ENCODE data around the gene OTX2. TPM values are rescaled to one million over a fixed set of nuclear protein-coding genes. Genes with fewer than 3 reads are reported as not detected.

OTX2 gene
- total RNA-seq, 1 donor from 2014 or later = not detected

GRCh38 chr14:56796259-56796658 is 14.0 kb downstream of the OTX2 start:
- ATAC-seq = no peak
- Histone ChIP-seq H3K36me3 (no peaks in the 10 kb centered on the region), H3K9me3 (no peaks in the 10 kb centered on the region), H3K4me1 (no peaks in the 10 kb centered on the region), H3K27me3 (peaks cover 89% of the 10 kb centered on the region), H3K4me3 (no peak overlapping the region), H3K27ac (no peak overlapping the region)
- DNase-seq = no peak
- no peak for TF ChIP-seq CTCF (IDR thresholded peaks at IDR 0.05)
- intact Hi-C loops (cut with DNase I) = no loop called here

GRCh38 chr14:56795284-56795622 is 15.0 kb downstream of the OTX2 start:
- no peak for DNase-seq
- intact Hi-C loops (cut with DNase I) = no loop called here
- H3K27ac ChIP-seq = no peak overlapping the region
- ATAC-seq = no peak
- TF ChIP-seq CTCF (IDR thresholded peaks at IDR 0.05) = no peak
- H3K4me1 ChIP-seq = no peaks in the 10 kb centered on the region
- peaks cover 79% of the 10 kb centered on the region for H3K27me3 ChIP-seq
- no peaks in the 10 kb centered on the region for H3K36me3 ChIP-seq
- H3K4me3 ChIP-seq = no peak overlapping the region
- no peaks in the 10 kb centered on the region for H3K9me3 ChIP-seq

- Histone ChIP-seq H3K27me3 (peaks cover 74% of the 10 kb centered on the region), H3K4me3 (no peak overlapping the region), H3K4me1 (no peaks in the 10 kb centered on the region), H3K9me3 (no peaks in the 10 kb centered on the region), H3K36me3 (no peaks in the 10 kb centered on the region), H3K27ac (no peak overlapping the region)
- intact Hi-C loops (cut with DNase I) = no loop called here
- TF ChIP-seq CTCF (IDR thresholded peaks at IDR 0.05) = no peak
- peak; percentile 24 for ATAC-seq
- DNase-seq = no peak
Observed at GRCh38 chr14:56794557-56795283, 15.6 kb downstream of the OTX2 start.

- H3K9me3 ChIP-seq = no peaks in the 10 kb centered on the region
- H3K4me1 ChIP-seq = no peaks in the 10 kb centered on the region
- peaks cover 68% of the 10 kb centered on the region for H3K27me3 ChIP-seq
- DNase-seq (no peak), ATAC-seq (no peak)
- intact Hi-C loops (cut with DNase I) = no loop called here
- H3K27ac ChIP-seq = no peak overlapping the region
- H3K36me3 ChIP-seq = no peaks in the 10 kb centered on the region
- TF ChIP-seq CTCF (IDR thresholded peaks at IDR 0.05) = no peak
- no peak overlapping the region for H3K4me3 ChIP-seq
Observed at GRCh38 chr14:56794088-56794556, 16.2 kb downstream of the OTX2 start.

- H3K4me1 ChIP-seq = no peaks in the 10 kb centered on the region
- intact Hi-C loops (cut with DNase I) = no loop called here
- no peaks in the 10 kb centered on the region for H3K36me3 ChIP-seq
- no peak for ATAC-seq
- no peak overlapping the region for H3K27ac ChIP-seq
- no peak for TF ChIP-seq CTCF (IDR thresholded peaks at IDR 0.05)
- H3K27me3 ChIP-seq = peaks cover 26% of the 10 kb centered on the region
- no peak for DNase-seq
- no peak overlapping the region for H3K4me3 ChIP-seq
- no peaks in the 10 kb centered on the region for H3K9me3 ChIP-seq
Observed at GRCh38 chr14:56789955-56790354, 20.3 kb downstream of the OTX2 start.

- Histone ChIP-seq H3K36me3 (no peaks in the 10 kb centered on the region), H3K9me3 (no peaks in the 10 kb centered on the region), H3K4me1 (no peaks in the 10 kb centered on the region), H3K27ac (no peak overlapping the region), H3K4me3 (no peak overlapping the region), H3K27me3 (peaks cover 2% of the 10 kb centered on the region)
- intact Hi-C loops (cut with DNase I) = no loop called here
- TF ChIP-seq CTCF (IDR thresholded peaks at IDR 0.05) = no peak
- no peak for DNase-seq
- no peak for ATAC-seq
Observed at GRCh38 chr14:56787530-56787929, 22.7 kb downstream of the OTX2 start.
